NCI-H187 treated with DMSO at 0.1 percent for 48 hours (cell line): Measurements from ENCODE around the gene TSEN2.
"Not testable (repeated sequence)": the region's sequence is repeated elsewhere in the genome, so short reads cannot be mapped to it uniquely, and the experiment has no call there.

Source experiments
- DNase-seq: peaks from one replicate; lab custom pipeline; 2025; lab: John Stamatoyannopoulos, UW

Gene TSEN2

DNA sequence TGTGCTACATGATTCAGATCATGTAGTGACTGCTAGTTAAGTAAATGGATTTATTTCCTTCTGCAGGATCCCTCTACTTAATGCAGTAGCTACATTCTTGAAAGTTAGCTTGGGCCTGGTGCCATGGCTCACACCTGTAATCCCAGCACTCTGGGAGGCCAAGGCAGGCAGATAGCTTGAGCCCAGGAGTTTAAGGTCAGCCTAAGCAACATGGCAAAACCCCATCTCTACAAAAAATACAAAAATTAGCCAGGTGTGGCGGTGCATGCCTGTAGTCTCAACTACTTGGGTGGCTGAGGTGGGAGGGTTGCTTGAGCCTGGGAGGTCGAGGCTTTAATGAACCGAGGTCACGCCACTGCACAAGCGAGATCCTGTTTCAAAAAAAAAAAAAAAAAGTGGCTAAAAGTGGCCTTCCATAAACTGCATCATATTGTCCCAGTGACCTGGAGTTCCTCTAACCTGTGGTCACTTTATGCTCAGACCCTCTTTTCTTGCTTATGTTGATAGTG is 22.0 kb downstream of the TSEN2 start:
- DNase-seq = no peak

GRCh38 chr3:12507591-12508281 is 23.5 kb downstream of the TSEN2 start:
- DNase-seq = no peak

- DNase-seq = no peak
These were observed 24.0 kb downstream of the TSEN2 start for GRCh38 chr3:12508291-12508700.

DNA sequence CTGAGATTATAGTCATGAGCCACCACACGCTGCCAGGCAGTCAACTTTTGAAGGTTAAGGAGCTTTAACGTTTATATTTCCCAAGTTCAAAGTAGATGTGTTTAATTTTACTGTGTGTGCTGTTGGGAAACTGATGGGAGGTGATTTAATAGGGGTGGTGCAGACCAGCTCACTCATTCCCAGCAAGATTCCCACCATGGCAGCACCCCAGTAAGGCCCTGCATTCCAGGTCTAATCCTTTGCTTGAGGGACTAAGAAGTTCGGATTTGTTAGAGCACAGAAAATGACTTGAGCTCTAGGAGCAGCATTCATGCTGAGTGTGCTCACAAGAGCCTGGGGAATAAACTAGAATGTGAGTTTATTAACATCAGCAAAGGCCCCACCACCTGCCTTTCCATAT is 25.2 kb downstream of the TSEN2 start:
- DNase-seq = no peak

GRCh38 chr3:12512534-12513118 is 28.3 kb downstream of the TSEN2 start:
- DNase-seq = no peak

- DNase-seq = no peak
These were observed 29.6 kb downstream of the TSEN2 start for GRCh38 chr3:12513694-12514446.

DNA sequence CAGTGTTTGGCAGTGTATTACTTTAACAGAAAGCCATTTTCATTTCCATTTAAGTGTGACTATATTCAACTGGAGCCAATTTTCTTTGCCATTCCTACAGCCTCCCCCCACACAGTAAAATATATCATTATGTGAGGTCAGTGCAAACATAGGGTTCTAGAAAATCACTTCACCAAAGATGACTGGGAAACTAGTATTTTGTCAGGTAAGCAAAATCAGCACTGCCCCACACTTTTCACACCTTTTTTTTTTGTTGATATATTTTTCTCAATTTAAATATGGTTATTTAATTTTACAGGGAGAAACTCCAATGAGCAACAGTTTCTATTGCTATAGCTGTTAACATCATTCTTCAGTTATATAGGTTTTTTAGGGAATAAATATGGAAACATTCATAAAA is 31.4 kb downstream of the TSEN2 start:
- DNase-seq = no peak

GRCh38 chr3:12516873-12517272 is 32.6 kb downstream of the TSEN2 start:
- no peak for DNase-seq

DNA sequence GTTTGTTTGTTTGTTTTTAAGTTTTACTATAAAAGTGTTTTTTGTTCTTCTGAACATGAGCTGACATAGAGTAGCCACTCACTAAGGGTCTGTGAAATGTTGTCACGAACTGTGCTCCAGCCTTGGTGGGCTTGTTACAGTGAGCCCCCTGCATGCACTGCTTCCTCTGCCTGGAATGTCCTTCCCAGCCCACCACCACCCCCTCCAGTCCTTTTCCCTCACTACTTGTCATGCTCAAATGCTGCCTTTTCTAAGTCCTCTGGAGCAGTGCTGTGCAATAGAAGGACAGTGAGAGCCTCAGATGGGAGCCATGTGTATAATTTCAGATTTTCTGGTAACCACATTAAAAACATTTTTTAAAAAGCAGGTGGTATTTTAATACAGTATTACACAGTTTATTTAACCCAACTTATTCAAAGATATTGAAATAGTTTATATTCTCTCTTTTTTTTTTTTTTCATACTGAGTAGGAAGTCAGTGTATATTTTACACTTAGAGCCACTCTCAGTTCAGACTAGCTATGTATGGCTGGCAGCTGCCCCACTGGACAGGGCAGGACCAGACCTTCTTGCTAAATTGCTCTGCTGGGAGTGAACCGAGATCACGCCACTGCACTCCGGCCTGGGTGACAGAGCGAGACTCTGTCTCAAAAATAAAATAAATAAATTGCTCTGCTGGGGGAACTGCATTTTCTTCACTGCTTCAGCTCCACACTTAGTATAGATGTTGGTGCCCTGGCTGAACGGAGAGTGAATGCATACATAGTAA is 34.2 kb downstream of the TSEN2 start:
- no peak for DNase-seq

DNA sequence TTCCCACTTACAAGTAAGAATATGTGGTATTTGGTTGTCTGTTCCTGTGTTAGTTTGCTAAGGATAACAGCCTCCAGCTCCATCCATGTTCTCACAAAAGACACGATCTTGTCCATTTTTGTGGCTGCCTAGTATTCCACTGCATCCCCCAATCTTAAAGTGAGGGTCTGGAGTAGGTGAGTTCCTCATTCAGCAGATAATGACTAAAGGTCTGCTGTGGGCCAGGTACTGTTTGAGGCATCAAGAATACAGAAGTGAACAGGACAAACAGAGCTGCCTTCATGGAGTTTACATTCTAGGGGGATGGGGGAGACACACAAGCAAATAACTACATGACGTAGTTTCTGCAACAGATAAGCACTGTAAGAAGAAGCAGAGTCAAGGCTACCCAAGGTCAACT is 36.7 kb downstream of the TSEN2 start:
- no peak for DNase-seq

DNA sequence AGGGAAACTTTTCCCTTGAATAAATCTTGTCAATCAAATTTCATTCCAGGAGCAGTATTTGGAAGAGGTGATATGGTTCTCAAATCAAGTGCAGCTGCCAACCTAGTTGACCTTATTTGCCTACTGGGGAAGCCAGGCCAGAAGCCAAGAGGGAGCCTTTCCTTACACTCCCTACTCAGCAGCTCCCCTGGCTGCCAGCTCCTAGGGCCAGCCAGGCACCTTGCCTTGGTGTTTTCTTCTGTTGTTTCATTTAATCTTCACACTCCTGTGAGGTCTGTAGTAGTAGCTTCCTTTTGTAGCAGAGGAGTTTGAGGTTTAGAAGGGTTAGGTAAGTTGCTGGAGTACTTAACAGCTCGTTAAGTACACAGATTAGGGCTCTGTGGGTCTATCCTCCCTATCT is 38.4 kb downstream of the TSEN2 start:
- no peak for DNase-seq

- DNase-seq = no peak
These were observed 43.5 kb downstream of the TSEN2 start for GRCh38 chr3:12527757-12528143.

- no peak for DNase-seq
These were observed 47.9 kb downstream of the TSEN2 start for GRCh38 chr3:12532182-12532581.

- DNase-seq = no peak
These were observed 52.1 kb downstream of the TSEN2 start for GRCh38 chr3:12536423-12536822.

DNA sequence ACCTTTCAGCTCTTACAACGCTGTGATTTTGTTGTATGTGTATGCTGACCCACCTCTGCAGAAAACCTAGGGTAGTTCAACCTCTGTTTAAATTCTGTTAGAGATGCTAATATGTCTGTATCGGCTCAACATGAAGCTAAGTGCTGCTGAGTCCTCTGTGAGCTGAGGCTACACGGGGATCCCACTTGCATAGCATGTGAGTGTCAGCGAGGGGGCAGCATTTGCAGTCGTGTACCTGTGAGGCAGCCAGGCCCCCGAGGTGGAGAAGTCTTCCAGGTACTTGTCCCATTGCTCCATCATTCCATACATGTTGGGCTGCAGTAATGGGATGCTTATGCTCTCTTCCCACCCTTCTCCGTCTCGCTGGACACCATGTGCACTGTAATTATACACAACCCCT is 57.3 kb downstream of the TSEN2 start:
- no peak for DNase-seq

GRCh38 chr3:12543497-12543896 is 59.2 kb downstream of the TSEN2 start:
- DNase-seq = not testable (repeated sequence)

GRCh38 chr3:12544652-12545472 is 60.6 kb downstream of the TSEN2 start:
- no peak for DNase-seq

DNA sequence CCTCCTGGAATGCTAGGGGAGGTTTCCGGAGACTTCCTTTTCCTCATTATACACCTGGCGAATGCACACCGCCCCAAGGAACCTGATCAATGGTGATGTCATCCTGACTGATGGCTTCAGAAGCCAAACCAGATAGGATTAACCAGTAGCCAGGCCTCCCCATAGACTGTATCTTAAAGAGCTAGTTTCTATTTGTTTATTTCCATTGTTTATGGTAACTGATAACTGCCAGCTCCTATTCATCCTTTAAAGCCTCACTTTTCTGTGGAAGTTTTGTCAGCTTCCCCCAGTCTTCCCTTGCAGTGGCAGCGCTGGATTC is 61.2 kb downstream of the TSEN2 start, which contains the start of gene MKRN2OS:
Gene MKRN2OS, minus strand, starts transcription at position 27 of the 319 bp plus-strand sequence. CDS start 35 bp downstream, outside the sequence.
- no peak for DNase-seq

- no peak for DNase-seq
These were observed 65.9 kb downstream of the TSEN2 start for GRCh38 chr3:12549971-12550760.

DNA sequence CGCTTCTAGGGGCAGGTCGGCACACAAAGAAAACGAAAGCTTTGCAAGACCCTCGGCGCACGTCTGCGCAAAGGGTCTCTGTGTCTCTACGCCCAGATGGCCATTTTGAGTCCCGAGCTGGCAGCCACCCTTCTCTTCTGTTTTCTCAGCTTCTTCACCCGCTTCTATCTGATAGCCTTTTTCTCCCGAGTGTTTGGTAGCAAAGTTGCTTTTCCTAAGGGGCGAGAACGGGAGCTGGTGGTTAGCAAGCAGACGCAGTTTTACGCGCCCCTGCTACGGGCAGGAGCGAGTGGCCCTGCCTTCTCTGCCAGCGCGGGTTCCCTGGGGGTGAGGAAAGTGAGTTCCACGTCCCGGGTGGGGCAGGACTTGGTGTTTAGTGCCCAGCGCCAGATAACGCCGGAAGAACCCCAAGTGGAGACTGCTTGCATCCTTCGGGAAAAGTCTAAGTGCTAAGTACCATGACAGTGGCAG is 69.7 kb downstream of the TSEN2 start:
- no peak for DNase-seq

GRCh38 chr3:12556314-12556689 is 72.0 kb downstream of the TSEN2 start:
- DNase-seq = no peak
